Astrocyte of the hippocampus (primary cell): Measurements from ENCODE around the gene TMEM62.
"Not testable (repeated sequence)": the region's sequence is repeated elsewhere in the genome, so short reads cannot be mapped to it uniquely, and the experiment has no call there.

Source experiments
- DNase-seq: peaks from one replicate; pipeline ENCODE4 v3.0.0; 2011; ENCODE audit warnings: low read depth, low spot score

Gene TMEM62

DNA sequence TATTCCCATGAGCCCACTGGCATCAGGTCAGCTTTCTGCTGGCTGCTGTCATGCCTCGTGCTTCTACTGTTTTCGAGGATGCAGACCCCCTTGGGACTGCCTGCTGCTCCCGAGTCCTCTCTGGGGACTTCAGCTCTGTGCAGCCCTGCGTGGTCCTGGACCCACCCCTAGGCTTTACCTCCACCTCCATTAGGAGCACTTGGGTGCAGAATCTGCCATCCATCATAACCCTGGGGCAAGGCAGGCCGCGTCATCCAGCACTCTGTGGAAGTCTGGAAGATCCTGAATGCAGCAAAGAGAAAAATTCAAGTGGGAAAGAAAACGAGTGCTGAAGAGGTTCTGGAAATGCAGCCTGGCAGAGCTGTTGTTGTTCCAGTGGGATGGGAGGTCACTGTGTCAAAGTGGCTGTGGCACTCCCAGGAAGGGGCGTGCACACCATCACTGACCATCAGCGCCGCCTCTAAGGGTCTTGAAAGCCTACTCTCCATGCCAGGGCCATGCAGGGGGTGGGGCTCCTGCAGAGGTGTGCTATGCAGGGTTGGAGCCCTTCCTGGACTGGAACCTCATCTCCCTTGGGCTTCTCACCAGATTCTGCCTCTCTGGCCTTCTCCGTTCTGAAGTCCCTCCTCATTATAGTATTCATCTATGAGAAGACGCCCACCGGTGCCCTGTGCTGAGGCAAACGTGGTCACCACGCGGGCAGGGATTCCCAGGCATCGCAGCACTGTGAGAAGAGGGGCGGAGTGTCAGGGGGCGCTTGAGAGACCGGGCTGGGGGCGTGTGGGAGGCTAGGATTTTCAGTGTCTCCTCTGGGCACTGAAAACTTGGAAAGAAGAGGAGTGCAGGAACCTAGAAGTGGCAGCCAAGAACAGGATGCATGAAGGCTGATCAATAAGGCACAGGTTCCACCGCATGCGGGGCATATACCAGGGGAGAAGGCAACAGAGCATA is 74.9 kb downstream of the TMEM62 start:
- no peak for DNase-seq

DNA sequence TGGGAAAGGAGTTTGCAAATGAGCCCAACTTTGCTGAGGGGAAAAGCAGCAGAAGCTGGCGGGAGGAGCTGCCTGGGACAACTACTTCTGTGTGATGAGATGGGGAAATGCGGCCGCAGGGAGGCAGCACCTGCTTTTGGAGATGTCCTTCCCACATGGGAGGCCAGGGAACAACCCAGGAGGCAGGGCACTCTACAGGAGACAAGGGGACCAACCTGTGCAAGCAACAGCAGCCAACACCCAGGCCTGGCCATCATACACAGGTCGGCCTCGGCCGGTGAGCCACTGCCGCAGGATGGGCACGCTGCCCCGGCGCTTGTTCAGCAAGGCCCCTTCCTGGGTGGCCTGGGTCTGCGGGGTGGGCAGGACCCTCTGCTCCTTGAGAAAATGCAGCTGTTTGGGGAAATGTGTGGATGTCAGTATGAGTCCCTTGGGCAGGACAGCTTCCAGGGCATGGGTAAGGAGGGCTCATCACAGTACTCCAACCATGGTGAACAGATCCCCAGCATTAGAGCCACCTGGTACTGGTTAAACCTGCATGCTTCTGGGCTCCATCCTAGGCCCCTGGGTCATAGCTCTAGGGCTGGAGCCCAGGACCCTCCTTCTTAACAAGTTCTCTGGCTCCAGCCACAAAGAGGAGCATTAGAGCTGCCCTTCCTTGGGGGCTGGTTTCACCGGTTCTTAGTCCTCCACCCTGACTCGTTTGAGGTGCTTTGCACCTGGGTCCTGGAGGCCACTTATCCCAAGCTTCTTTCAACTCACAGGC is 75.9 kb downstream of the TMEM62 start:
- DNase-seq: peak; percentile 24

DNA sequence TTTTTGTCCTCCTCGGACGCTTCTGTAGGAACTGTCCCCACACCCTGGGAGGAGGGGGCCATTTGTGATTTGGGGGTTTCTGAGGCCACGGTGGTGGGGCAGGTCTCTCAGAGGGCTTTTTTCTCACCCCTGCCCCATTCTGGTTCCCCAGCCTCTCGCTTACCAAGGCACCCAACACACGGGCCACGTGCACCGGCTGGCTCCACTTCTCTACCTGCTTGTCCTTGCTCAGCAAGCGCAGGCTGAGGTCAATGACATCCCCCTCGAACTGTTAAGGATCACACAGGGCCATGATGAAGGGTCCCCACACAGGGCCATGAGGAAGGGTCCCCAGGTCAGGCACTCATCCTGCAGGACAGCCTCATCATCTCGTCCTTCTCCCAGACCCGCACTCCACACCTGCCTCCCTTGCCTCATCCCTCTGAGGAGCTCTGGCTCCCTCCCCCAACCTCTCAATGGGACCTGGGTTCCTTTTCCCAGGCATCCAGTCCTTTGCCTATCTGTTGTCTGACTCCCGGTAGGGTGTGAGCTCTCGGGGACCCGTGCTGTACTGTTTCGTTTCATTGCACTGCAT is 76.9 kb downstream of the TMEM62 start:
- no peak for DNase-seq

DNA sequence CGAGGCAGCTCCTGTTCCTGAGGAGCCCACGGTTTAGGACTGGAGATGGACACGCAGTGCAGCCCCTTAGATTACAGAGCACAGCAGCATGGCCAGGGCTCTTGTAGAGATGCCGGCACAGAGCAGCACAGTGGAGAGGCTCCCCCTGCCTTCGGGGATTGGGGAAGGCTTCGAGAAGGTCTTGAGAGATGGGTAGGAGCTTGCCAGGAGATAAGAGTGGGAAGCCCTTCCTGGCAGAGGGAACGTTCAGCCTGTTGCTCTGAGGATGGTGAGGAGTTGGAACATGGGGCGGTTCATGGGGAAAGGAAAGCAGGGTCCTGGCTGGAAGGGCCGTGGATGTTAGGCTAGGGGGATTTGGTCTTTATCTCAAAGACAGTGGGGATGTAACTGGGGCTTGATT is 77.4 kb downstream of the TMEM62 start:
- no peak for DNase-seq

DNA sequence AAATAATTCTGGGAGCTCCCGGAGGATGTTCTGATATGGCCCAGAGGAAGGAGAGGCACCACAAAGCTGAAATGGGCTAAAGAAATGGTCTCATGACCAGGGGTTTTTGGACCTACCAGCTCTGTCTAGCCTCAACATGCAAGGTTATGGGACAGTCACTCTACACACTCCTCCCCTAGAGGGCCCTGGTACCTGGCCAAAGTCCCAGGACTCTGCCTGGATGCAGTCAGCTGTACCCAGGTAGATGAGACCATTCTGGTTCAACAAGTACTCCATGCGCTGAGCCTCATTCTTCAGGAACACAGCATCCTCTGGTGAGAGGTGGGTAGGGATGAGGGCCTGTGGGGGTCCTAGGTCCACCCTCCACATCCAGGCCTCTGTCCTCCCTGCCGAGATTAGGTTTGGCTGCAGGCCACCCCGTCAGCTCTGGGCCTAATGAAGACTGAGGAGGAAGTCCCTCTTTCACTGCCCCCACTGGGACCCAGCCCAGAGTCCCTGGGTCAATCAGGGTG is 77.9 kb downstream of the TMEM62 start:
- DNase-seq: no peak

DNA sequence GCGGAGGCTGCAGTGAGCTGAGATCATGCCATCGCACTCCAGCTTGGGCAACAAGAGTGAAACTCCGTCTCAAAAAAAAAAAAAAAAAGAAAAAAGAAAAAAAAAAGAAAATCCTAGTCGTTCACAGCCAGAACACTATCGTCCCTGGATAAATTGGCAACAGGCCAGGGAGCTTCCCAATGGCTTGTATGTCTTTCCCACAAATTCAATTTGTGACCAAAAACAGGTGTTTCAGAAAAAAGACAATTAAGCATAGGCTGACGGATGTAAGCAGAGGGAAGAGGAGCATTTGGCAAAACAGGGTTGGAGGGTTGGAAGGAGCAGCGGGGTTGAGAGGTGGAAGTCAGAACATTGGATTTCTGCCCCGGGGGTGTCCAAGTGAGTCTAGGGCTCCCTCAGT is 78.9 kb downstream of the TMEM62 start:
- DNase-seq: no peak

DNA sequence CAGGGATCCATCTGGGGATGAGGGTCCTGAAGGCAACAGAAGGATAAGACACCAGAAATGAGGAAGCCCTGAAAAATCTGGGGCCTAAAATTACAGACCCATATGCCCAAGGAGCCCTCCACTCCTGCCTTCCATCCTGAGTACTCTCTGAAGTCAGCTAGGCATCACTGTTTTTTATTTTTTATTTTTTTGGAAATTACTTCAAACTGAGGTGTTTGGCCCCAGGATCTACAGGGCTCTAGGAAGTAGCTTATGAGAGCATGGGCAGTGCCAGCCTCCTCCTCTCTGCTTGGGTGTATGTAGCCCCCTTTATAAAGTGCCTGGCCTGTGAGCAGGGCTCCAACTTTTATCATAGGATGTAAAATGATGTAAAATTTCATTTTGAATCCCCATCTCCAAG is 79.6 kb downstream of the TMEM62 start:
- no peak for DNase-seq

DNA sequence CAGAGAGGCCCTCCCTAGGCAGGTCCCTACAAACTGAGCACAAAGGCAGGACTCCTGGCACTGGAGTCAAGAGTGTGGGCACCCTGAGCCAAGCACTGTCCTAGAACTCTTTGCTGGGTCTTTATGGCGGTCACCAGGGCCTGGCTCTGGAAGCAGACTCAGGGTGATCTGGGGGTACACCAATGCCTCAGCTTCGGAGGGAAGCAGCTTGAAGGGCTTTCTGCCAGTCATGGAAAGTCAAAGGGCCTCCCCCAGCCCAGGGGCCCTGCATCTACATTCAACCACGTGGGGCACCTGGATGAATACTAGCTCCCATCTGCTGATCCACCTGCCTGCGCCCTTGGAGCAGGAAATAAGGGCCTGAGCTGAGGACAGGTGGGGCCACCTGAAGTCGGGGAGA is 80.1 kb downstream of the TMEM62 start:
- no peak for DNase-seq

DNA sequence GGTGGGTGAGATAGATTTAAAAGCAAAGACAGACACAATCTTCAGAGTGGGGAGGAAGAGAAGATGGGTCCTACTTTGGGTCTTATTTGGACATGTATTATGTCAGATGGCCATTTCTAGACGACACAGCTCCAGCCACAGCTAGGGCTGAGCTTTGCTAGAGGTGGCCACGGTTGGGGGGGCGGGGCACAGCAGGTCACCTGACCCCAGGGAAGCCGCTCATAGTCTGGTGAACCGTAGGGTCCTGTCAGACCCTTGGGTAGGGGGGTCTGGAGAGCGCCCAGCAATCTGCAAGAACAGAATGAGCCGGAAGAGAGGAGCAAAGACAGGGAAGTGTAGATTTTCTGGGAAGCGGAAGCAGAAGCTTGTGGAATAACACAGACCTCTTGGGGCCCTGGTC is 80.8 kb downstream of the TMEM62 start:
- DNase-seq: no peak

DNA sequence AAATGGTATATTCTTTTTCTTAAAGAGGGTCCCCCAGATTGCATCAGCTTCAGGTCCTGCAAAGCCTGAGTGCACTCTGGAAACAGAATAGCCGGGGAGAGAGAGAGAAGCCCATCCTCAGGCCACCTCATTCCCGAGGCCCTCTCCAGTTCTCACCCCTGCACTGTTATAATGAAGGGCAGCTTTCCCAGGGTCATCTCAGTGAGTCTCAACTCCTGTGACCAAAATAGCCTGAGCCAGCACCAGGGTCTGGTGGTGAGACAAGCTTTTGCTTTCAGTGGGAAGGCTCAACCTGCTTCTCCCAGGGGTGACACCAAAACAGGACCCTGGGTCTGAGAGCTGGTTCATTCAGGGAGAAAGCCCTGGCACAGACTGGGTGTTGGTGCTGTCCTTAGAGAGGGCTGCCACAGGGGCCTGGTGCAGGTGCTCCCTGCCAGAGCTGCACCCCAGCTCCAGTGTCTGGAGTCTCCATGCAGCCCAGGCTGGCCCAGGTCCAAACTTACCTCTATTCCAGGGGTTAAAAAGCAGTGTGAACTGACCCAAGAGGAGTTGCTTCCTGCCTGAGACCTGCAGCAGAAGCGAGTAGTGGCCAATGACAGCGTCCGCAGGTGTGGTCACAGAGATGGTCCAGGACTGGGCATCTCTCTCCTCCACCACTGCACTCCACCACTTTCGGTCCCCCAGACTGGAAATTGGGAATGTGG is 81.4 kb downstream of the TMEM62 start:
- DNase-seq: no peak

DNA sequence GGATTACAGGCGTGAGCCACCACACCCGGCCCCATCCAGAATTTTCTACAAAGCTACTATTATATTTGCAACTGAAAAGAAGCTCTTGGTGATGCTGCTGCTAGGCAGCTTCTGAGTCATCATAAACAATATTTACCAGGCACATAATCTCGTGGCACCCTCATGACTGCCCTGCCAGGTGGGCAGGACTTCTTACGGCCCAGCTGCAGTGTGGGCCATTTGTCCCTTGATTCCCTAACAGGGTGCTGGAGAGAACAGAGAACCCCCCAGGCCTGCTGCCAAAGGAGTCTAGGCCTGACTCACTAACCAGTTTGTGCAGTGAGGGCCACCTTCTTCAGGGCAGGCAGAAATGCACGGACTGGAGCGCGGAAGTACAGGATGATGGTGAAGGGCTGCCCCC is 82.6 kb downstream of the TMEM62 start:
- peak; percentile 35 for DNase-seq

DNA sequence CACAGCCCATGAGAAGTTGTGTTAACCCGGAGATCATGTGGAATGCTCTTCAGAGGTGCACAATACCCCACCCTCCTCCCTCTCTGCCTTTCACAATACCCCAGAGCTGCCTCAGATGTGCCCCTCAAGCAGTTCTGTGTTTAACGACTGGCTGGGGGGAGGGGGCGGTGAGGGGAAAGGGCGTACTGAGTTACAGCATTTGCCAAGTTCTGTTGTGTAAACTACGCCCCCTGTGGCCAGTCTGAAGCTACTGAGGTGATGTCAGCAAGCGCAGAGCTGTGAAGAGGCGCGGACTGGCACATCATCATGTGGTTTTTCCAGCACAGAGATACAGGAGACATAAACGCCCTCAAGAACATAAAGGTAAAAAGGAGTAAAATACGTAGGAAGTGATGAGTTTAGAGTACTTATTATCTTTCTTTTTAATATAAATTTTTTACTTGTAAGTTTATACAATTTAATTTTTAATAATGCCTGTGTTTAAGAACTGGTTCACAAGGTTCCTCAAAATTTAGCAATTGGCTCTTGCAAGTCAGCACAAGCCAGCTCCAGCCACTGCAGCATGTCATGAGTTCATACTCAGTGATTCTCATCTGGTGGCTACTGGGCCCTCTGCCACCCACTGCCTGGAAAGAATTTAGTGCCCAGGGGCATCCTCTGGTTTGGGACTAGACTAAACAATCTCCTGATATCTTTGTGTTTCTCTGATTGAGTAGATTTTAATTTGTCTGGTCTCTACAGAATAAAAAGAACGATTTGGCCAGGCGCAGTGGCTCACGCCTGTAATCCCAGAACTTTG is 85.7 kb downstream of the TMEM62 start:
- DNase-seq: peak; percentile 12

DNA sequence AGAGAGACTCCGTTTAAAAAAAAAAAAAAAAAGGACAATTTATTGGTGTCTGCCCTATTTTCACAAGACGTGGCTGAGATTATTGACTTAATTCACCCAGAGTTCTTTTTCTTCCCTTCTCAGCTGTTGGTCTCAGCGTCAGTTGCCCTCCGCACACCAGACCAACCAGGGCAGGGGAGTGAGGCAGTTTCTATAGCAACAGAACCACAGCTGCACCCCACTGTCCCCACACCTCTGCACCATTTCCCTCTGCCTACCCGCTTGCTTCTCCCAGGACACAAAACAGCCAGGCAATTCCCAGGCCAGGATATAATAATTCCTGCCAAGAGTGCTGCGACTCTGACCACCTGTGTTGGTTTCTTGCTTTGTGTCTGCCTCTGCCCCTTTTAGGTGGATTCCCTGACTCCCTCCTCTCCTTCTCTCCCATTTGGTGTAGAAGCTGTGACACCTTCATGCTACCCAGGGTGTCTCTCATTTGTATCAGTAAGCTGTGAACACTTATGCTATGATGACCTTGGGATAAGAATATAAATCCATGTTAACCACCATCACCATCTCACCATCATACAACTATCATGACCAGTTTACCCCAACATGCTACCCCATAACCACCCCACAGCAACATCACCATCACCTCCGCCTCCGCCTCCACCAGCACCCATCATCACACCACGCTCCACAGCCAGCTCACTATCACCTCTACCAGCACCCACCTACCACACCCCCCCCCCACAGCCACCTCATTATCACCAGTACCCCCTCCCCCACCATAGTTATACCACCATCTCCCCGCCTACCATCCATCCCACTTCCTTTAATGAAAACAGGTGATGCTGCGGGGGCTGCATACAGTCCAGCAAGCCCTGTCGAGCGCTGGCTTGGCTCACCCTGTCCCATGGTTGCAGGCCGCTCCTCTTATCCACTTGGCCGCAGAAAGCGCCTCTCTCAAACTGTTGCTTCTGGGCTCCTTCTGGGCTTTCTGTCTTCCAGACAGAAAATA is 86.8 kb downstream of the TMEM62 start:
- no peak for DNase-seq

DNA sequence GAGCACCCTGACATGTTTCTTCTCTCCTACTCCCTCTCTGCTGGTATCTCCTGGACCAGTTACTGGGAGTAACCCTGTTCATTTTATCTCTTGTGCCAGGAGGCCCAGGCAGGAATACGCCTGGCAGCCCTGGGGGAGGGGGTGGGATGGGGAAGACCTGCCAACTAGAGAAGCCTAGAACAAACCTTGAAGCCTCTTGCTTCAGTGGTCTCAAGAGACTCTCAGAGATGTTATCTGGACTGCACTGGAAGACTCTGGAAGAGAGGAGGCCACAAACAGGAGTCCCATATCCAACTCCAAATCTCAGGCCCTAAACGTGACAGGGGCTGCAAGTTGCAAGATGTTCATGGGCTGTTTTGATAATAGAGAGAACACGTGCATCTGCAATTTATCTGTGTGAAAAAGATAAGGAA is 87.6 kb downstream of the TMEM62 start, which contains the start of gene EPB42:
EPB42 (minus strand) TSS at position 28 of the 413 bp plus-strand sequence. CDS start 193 bp downstream, outside the sequence.
- DNase-seq: no peak

DNA sequence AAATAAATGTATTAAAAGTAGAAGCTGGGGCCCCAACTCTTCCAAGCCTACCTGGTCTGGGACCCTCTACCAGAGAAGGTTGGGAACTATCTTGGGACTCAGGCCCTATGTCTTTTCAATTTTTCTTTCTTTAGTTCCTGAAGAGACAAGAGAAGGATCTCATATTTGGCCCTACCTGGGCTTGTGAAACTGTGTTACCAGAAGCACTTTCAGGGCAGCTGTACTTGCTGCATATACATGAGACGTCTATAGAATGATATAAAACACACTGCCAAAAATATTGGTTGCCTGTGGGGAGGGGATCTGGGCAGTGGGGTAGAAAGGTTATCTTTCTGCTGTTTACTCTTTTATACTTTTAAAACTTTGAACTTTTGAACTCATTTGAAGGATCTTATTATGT is 88.0 kb downstream of the TMEM62 start:
- no peak for DNase-seq

DNA sequence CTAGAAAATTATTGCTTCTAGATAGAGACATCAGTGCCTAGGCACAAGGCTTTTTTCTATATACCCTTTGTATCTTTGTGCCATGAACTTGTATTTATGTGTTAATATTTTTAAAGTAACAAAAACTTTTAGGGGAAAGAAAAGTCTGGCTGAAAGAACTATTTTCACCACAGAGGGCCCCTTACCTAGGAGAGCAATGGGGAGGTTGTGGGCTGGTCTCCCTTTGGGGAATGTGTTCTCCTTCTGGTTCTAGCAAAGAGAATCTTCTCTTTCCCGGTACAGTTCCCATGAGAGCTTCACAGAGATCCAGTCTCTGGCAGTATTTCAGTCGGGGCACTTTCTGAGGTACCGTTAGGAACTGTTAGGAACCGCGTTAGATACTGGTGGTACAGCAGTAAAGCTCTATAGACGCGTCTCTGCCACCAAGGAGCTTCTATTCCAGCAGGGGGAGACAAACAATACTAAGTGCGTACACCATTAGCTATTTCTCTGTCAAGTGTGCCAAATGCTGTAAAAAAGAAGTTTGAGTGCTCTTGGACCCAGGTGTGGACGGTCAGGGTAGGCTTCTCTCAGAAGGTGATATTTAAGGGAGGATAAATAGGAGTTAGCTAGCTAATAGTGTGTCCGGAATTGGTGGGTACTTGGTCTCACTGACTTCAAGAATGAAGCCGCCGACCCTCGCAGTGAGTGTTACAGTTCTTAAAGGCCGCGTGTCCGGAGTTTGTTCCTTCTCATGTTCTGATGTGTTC is 92.0 kb downstream of the TMEM62 start:
- peak; percentile 83 for DNase-seq

DNA sequence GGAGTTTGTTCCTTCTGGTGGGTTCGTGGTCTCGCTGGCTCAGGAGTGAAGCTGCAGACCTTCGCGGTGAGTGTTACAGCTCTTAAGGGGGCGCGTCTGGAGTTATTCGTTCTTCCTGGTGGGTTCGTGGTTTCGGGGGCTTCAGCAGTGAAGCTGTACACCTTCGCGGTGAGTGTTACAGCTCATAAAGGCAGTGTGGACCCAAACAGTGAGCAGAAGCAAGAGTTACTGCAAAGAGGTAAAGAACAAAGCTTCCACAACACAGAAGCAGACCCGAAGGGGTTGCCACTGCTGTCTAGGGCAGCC is 92.5 kb downstream of the TMEM62 start:
- not testable (repeated sequence) for DNase-seq

DNA sequence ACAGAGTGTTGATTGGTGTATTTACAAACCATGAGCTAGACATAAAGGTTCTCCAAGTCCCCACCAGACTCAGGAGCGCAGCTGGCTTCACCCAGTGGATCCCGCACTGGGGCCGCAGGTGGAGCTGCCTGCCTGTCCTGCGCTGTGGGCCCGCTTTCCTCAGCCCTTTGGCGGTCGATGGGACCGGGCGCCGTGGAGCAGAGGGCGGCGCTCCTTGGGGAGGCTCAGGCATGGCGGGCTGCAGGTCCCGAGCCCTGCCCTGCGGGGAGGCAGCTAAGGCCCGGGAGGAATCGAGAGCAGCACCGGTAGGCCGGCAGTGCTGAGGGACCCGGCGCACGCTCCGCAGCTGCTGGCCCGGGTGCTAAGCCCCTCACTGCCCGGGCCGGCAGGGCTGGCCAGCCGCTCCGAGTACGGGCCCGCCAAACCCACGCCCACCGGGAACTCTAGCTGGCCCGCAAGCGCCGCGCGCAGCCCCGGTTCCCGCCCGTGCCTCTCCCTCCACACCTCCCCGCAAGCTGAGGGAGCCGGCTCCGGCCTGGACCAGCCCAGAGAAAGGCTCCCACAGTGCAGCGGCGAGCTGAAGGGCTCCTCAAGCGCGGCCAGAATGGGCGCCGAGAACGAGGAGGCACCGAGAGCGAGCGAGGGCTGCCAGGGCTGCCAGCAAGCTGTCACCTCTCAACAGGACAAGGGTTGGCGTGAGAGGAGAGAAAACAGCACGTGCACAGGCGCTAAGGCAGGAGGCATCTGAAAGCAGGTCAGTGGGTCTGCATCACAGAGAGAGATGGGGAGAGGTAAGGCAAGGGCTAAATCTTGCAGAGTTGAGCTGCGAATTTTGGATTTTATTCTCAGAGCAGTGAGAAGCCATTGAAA is 93.3 kb downstream of the TMEM62 start:
- DNase-seq: no peak
